ENCODE results near the gene GLT8D2. TPM values are rescaled to one million over a fixed set of nuclear protein-coding genes. Genes with fewer than 3 reads are reported as not detected.

GLT8D2 gene
- total RNA-seq, 1 experiment from 2014 or later, result 3.8 TPM

DNA sequence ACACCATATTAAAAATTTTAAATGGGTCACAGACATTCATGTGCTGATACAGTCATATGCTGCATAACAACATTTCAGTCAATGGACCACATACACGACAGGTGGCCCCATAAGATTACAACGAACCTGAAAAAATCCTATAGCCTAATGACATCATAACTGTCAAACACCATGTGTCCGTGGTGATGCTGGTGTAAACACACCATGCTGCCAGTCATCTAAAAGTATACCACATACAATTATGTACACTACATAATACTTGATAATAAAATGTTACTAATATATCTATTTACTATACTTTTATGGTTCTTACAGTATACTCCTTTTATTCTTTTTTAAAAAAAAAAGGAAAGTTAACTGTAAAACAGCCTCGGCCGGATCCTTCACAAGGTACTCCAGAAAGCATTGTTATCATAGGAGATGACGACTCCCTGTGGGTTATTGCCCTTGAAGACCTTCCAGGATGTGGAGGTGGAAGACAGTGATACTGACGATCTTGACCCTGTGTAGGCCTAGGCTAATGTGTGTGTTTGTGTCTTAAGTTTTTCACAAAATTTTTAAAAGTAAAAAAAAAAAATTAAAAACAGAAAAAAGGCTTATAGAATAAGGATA, 89.3 kb downstream of the GLT8D2 start:
- H2BK15ac ChIP-seq (ENCODE audit: low read depth, low read length), result no peak overlapping the region
- no peak overlapping the region for H3K56ac ChIP-seq (ENCODE audit: insufficient read length, low read depth, low read length)
- peaks cover 4% of the 10 kb centered on the region for H3K79me1 ChIP-seq (ENCODE audit: insufficient read depth, low read depth, low read length, poor library complexity, severe bottlenecking)
- no peak overlapping the region for H2BK20ac ChIP-seq (ENCODE audit: low read depth, low read length, poor library complexity, severe bottlenecking)
- peaks cover 14% of the 10 kb centered on the region; the same call in 1 of the 2 replicates for H3K79me2 ChIP-seq (ENCODE audit: insufficient read depth, low read length)
- H2BK5ac ChIP-seq (ENCODE audit: insufficient read length, low read length), result no peak overlapping the region
- Mint-ChIP-seq H3K4me3 (no peak overlapping the region), H3K4me1 (peaks cover 9 to 23% of the 10 kb centered on the region in 2 experiments), H3K36me3 (ENCODE audit: insufficient read depth in 1 of 3, low read depth in 3 of 3) (peaks cover 3 to 8% (median 4%) of the 10 kb centered on the region in 3 experiments; a peak in 3 of 7 replicates), H3K27me3 (ENCODE audit: low read depth) (no peaks in the 10 kb centered on the region; the same call in 1 of the 2 replicates), H3K27ac (no peak overlapping the region), H3K9me3 (no peaks in the 10 kb centered on the region; a peak in 2 of 5 replicates)
- no peak overlapping the region for H4K8ac ChIP-seq (replicated peaks; ENCODE audit: insufficient read length, low read depth, low read length)
- H3K9ac ChIP-seq (ENCODE audit: extremely low read depth, insufficient read length, low read length), result no peak overlapping the region
- peaks cover 20% of the 10 kb centered on the region for H3K23me2 ChIP-seq (ENCODE audit: insufficient read length, low read depth, low read length, poor library complexity, severe bottlenecking)
- no peaks in the 10 kb centered on the region for H3K27me3 ChIP-seq (ENCODE audit: insufficient read depth, low read length)
- no peak overlapping the region for H2AK5ac ChIP-seq (ENCODE audit: insufficient read length, low read length)
- no peaks in the 10 kb centered on the region for H4K20me1 ChIP-seq (ENCODE audit: control insufficient read depth, insufficient read depth, insufficient read length)
- H3K18ac ChIP-seq (ENCODE audit: insufficient read length, low read depth, low read length), result no peak overlapping the region
- no peak overlapping the region for H3T11ph ChIP-seq (ENCODE audit: low read length)
- TF ChIP-seq, protein P1, sequence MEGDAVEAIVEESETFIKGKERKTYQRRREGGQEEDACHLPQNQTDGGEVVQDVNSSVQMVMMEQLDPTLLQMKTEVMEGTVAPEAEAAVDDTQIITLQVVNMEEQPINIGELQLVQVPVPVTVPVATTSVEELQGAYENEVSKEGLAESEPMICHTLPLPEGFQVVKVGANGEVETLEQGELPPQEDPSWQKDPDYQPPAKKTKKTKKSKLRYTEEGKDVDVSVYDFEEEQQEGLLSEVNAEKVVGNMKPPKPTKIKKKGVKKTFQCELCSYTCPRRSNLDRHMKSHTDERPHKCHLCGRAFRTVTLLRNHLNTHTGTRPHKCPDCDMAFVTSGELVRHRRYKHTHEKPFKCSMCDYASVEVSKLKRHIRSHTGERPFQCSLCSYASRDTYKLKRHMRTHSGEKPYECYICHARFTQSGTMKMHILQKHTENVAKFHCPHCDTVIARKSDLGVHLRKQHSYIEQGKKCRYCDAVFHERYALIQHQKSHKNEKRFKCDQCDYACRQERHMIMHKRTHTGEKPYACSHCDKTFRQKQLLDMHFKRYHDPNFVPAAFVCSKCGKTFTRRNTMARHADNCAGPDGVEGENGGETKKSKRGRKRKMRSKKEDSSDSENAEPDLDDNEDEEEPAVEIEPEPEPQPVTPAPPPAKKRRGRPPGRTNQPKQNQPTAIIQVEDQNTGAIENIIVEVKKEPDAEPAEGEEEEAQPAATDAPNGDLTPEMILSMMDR (conservative IDR thresholded peaks at IDR 0.05), result no peak
- H3K23ac ChIP-seq (ENCODE audit: insufficient read length, low read depth, low read length), result no peak overlapping the region
- H2AFZ ChIP-seq (ENCODE audit: low read length), result no peak overlapping the region
- H3K4ac ChIP-seq (ENCODE audit: low read depth, low read length), result no peak overlapping the region
- H3K9me3 ChIP-seq (ENCODE audit: control insufficient read depth, low read depth, low read length), result no peaks in the 10 kb centered on the region
- H3K14ac ChIP-seq (ENCODE audit: insufficient read depth, low read length), result no peak overlapping the region
- DNase-seq, result no peak
- H2BK12ac ChIP-seq (ENCODE audit: insufficient read length, low read depth, low read length), result no peak overlapping the region
- H3K4me2 ChIP-seq (ENCODE audit: insufficient read depth, insufficient read length, low read length), result no peak overlapping the region
- no peak overlapping the region for H3K27ac ChIP-seq (ENCODE audit: insufficient read length, low read depth, low read length)
- H4K91ac ChIP-seq (ENCODE audit: insufficient read length, low read depth, low read length), result no peak overlapping the region
- H2BK120ac ChIP-seq (ENCODE audit: low read depth, low read length, poor library complexity, severe bottlenecking), result no peak overlapping the region
- H4K5ac ChIP-seq (ENCODE audit: insufficient read length, low read depth, low read length), result no peak overlapping the region
- H3K4me1 ChIP-seq (ENCODE audit: insufficient read depth, low read length), result no peaks in the 10 kb centered on the region
- WGBS (ENCODE audit: extremely low coverage, insufficient read length, low lambda C conversion rate), result no CpG with 5 or more reads among the region's 7 CpGs

Data from H9 (cell line).